ENCODE results near the gene PRSS21.

PRSS21 gene

GRCh38 chr16:2846511-2847310 lies 29.7 kb downstream of the PRSS21 start:
- DNase-seq: no peak

GRCh38 chr16:2848933-2849725 lies 32.1 kb downstream of the PRSS21 start:
- no peak for DNase-seq

GRCh38 chr16:2852003-2852730 lies 35.1 kb downstream of the PRSS21 start:
- DNase-seq: no peak

GRCh38 chr16:2852731-2853507 lies 35.9 kb downstream of the PRSS21 start:
- DNase-seq: no peak

- DNase-seq: no peak
Observed at GRCh38 chr16:2853531-2854073, 36.6 kb downstream of the PRSS21 start.

- peak; percentile 55 to 59 for DNase-seq
Observed at GRCh38 chr16:2854700-2855309, 37.8 kb downstream of the PRSS21 start.

- no peak for DNase-seq
Observed at GRCh38 chr16:2855536-2855935, 38.5 kb downstream of the PRSS21 start.

- DNase-seq: peak; percentile 51 to 66
Observed at GRCh38 chr16:2856061-2856670, 39.1 kb downstream of the PRSS21 start.

GRCh38 chr16:2856686-2857450 lies 39.8 kb downstream of the PRSS21 start:
- DNase-seq: no peak

- no peak for DNase-seq
Observed at GRCh38 chr16:2857451-2858244, 40.6 kb downstream of the PRSS21 start, which contains the start of gene PRSS22. Gene PRSS22 (minus strand): TSS chr16:2858170. CDS start chr16:2858104, 66 bp downstream.

- DNase-seq: no peak
Observed at GRCh38 chr16:2858245-2859025, 41.4 kb downstream of the PRSS21 start.

- DNase-seq: no peak
Observed at GRCh38 chr16:2859686-2860265, 42.7 kb downstream of the PRSS21 start.

- no peak for DNase-seq
Observed at GRCh38 chr16:2860826-2861567, 44.0 kb downstream of the PRSS21 start.

- no peak for DNase-seq
Observed at GRCh38 chr16:2865651-2866050, 48.6 kb downstream of the PRSS21 start.

- no peak for DNase-seq
Observed at GRCh38 chr16:2866431-2866830, 49.4 kb downstream of the PRSS21 start.

GRCh38 chr16:2867661-2867986 lies 50.6 kb downstream of the PRSS21 start:
- no peak for DNase-seq

GRCh38 chr16:2867987-2868789 lies 51.2 kb downstream of the PRSS21 start:
- DNase-seq: peak; percentile 99

Measured in activated T-cell treated with anti-CD3 and anti-CD28 coated beads, Interleukin-2, amount 50 U/mL, for 48 hours (primary cell).